Heart right ventricle (tissue), 16 donors: Measurements from ENCODE around the gene RRM1. TPM values are rescaled to one million over a fixed set of nuclear protein-coding genes. Genes with fewer than 3 reads are reported as not detected.

Experiments
- ATAC-seq, 8 donors: fragments of 200-7000 bp; cut with Tn5 transposase; one replicate each; pipeline ENCODE4 v1.9.1; 2020; ENCODE audit warnings: mild to moderate bottlenecking in 8 of 8, moderate library complexity in 8 of 8, moderate number of reproducible peaks in 1 of 8
- DNase-seq, 2 donors: peaks; one replicate each; pipeline ENCODE4 v3.0.0-alpha.2; 2020
- H3K27ac ChIP-seq, 10 donors: fragments of 200-600 bp; sonication (generic) in 2 of 10; one replicate each; pipeline versions ENCODE4 v1.5.0 to v1.8.0; 2020 to 2022; ENCODE audit warnings: mild to moderate bottlenecking in 3 of 10
- H3K27me3 ChIP-seq, 7 donors: fragments of 200-600 bp; one replicate each; pipeline ENCODE4 v1.8.0; 2021 to 2022; ENCODE audit warnings: mild to moderate bottlenecking in 2 of 7
- H3K36me3 ChIP-seq, 9 donors: fragments of 200-600 bp; sonication (generic) in 1 of 9; one replicate each; pipeline versions ENCODE4 v1.5.0 to v1.8.0; 2020 to 2022; ENCODE audit warnings: mild to moderate bottlenecking in 2 of 9
- H3K4me1 ChIP-seq, 9 donors: fragments of 200-600 bp; sonication (generic) in 1 of 9; one replicate each; pipeline versions ENCODE4 v1.5.0 to v1.8.0; 2020 to 2022; ENCODE audit warnings: mild to moderate bottlenecking in 4 of 9
- H3K4me3 ChIP-seq, 10 donors: fragments of 200-600 bp; sonication (generic) in 2 of 10; one replicate each; pipeline versions ENCODE4 v1.5.0 to v1.8.0; 2020 to 2022; ENCODE audit warnings: mild to moderate bottlenecking in 7 of 10, moderate library complexity in 2 of 10
- H3K9me3 ChIP-seq, 11 donors: fragments of 200-600 bp in 10 of 11; sonication (generic) in 2 of 11; one replicate each; pipeline versions ENCODE4 v1.5.0 to v1.8.0; 2013 to 2022; ENCODE audit warnings: mild to moderate bottlenecking in 2 of 11, control low read depth in 1 of 11, moderate library complexity in 1 of 11
- WGBS, 2 donors: extraction: QIAGEN DNeasy Blood & Tissue Kit; methylation state at CpG; one replicate each; pipeline ENCODE4 v1.1.7; 2013; ENCODE audit warnings: inconsistent platforms in 1 of 2; 5-methylcytosine and 5-hydroxymethylcytosine counted together
- intact Hi-C, 10 donors: fragments of 100-400 bp; cut with DNase I; formaldehyde crosslinking; loops; one replicate each; pipeline versions ENCODE4 v1.11.1 to v1.14.2; 2022
- polyA plus RNA-seq, 2 donors: library from polyadenylated mRNA; stranded (reverse); fragments of 200-250 nt; gene quantifications; one replicate each; pipeline ENCODE4 v1.2.3, GENCODE V29; 2013
- total RNA-seq, 10 donors: library from RNA; stranded (reverse); fragmentation: NEBNext Ultra II Directional in 3 of 10; extraction: Animal tissue kit (Norgen Biotek cat#: 25700) in 3 of 10; gene quantifications; one replicate each; pipeline versions ENCODE4 v1.2.1 to v1.2.4, GENCODE V29; 2021 to 2023
- TF ChIP-seq, protein P1 (sequence below), 9 donors: fragments of 200-600 bp; sonication (generic) in 2 of 9; IDR thresholded peaks; one replicate each; pipeline versions ENCODE4 v1.5.0 to v1.8.0; 2021 to 2022; ENCODE audit warnings: antibody characterized with exemption in 9 of 9, mild to moderate bottlenecking in 5 of 9, moderate library complexity in 1 of 9
- donor health status: Arrhythmogenic right ventricular cardiomyopathy.
- donor health status: ischemic (EF 13 %, LVEDD 7.1; RV severe dilation, severe dysfunction).
- donor health status: healthy with polysubstance abuse.
- donor health status: DM: no; HTN: yes; CAD: no.
- donor health status: DM: no; HTN: no; CAD: no.
- donor health status: ischemic (EF 25% LVEDD 6.9; RV normal size, moderate dysfunction).
- donor health status: ischemic (EF 25% LVEDD 5.7; RV mildly dilated, moderate dysfunction).
- donor health status: healthy.
- donor health status: DM: yes; HTN: yes; CAD: no.
- donor health status: Ischemic cardiomyopathy.
- donor health status: ischemic (EF 35%, LVEDD 5.7; RV mildly dilated, moderate dysfunction).
- donor health status: nonischemic (EF 11% LVEDD 7.7; RV severe dilation, severe dysfunction).
- donor health status: DM: yes; HTN: yes; CAD: no.
- donor health status: PGD.
- donor health status: ischemic (EF 29% LVEDD 5.4; RV normal size, mild dysfunction).
- donor health status: nonischemic (EF 23%, LVEDD 6.1; RV moderate dilation, normal function).

RRM1 gene
- total and polyA plus RNA-seq, 12 donors = 3.7 to 36.6 (median 27.7) TPM

DNA sequence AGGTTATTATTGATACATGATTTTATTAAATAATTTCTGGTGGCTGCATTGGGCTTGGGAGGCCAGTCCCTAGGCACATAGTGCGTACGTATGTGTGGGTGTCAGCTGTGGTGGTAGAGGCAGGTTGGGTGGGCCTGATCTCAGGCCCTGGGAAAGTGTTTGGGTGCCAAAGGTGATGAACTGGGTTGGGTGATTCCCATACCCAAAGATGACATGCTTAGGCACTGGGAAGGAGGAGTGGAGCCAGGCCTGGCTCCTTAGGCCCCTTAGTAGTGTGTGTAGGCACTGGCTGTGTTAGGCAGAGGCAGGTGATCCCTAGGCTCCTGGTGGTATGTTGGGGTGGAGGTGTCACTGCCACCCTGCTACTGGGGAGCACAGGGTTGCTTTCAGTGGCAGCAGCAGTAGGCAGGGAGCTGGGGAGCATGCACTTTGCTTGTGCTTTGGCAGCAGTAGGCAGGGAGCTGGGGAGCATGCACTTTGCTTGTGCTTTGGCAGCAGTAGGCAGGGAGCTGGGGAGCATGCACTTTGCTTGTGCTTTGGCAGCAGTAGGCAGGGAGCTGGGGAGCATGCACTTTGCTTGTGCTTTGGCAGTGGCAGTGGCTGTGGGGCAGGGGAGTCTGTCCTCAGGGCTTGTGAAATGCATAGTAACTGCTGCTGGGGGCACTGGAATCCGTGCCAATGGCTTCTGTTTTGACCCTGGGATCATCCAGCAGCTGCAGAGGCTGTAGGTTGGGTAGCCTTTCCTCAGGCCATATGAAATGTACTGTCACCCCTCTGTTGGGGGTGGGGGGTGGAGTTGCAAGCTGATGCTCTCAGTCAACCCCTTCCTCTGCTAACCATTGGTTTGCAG, 84.4 kb downstream of the RRM1 start:
- H3K27me3 ChIP-seq = no peaks in the 10 kb centered on the region
- no peaks in the 10 kb centered on the region for H3K4me1 ChIP-seq
- peaks cover 0 to 14% (median 0%) of the 10 kb centered on the region in 11 donors for H3K9me3 ChIP-seq
- WGBS, 2 donors = 64 to 65% methylated on average over 3 of the region's 3 CpGs
- intact Hi-C loops = no loop called here
- DNase-seq = no peak
- H3K27ac ChIP-seq = no peak overlapping the region
- no peaks in the 10 kb centered on the region for H3K36me3 ChIP-seq
- H3K4me3 ChIP-seq = no peak overlapping the region
- TF ChIP-seq, protein P1, sequence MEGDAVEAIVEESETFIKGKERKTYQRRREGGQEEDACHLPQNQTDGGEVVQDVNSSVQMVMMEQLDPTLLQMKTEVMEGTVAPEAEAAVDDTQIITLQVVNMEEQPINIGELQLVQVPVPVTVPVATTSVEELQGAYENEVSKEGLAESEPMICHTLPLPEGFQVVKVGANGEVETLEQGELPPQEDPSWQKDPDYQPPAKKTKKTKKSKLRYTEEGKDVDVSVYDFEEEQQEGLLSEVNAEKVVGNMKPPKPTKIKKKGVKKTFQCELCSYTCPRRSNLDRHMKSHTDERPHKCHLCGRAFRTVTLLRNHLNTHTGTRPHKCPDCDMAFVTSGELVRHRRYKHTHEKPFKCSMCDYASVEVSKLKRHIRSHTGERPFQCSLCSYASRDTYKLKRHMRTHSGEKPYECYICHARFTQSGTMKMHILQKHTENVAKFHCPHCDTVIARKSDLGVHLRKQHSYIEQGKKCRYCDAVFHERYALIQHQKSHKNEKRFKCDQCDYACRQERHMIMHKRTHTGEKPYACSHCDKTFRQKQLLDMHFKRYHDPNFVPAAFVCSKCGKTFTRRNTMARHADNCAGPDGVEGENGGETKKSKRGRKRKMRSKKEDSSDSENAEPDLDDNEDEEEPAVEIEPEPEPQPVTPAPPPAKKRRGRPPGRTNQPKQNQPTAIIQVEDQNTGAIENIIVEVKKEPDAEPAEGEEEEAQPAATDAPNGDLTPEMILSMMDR (IDR thresholded peaks at IDR 0.05) = no peak
- no peak for ATAC-seq

DNA sequence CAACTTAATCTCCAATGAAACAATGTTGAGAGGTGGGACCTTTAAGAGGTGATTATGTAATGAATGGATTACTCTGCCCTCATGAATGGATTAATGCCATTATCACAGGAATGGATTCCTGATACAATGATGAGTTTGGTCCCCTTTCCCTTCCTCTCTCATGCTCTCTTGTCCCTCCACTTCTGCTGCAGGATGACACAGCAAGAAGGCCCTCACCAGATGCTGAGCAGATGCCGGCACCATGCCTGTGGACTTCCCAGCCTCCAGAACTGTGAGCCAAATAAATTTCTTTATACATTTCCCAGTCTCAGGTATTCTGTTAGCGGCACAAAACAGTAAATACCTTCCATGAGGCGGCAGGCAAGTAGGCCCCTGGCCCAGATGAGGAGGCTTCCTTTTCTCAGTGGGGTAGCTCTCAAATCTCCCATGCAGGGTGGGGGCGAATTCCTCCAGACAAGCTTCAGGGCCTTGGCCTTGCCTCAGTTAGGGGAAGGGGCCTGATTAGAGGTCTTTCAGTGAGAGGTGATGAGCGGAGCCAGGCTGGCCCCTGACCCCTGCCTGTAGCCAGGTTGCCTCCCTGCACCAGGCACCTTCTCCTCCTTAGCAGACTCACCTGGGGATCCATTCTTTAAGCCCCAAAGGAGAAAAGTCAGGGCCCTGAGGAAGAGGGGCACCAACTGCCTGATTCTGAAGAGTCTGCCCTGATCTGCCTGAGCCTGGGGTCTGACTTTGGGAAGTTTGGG, 86.0 kb downstream of the RRM1 start:
- no peak for DNase-seq
- H3K36me3 ChIP-seq = no peaks in the 10 kb centered on the region
- no peaks in the 10 kb centered on the region for H3K27me3 ChIP-seq
- ATAC-seq = no peak
- intact Hi-C loops = loop anchor here in 2 of 10 donors (10.0 kb wide), 3 partner anchors 424 to 824 kb away; partner anchors contain the start of genes OR51E1 (in 1 of the 2) and TRIM68 (in 1 of the 2)
- H3K27ac ChIP-seq = no peak overlapping the region
- peaks cover 0 to 14% (median 0%) of the 10 kb centered on the region in 11 donors for H3K9me3 ChIP-seq
- H3K4me3 ChIP-seq = no peak overlapping the region
- WGBS, 2 donors = 95 to 97% methylated on average over 5 of the region's 5 CpGs
- H3K4me1 ChIP-seq = peaks cover 0 to 4% (median 0%) of the 10 kb centered on the region in 9 donors
- TF ChIP-seq, protein P1 (IDR thresholded peaks at IDR 0.05) = no peak

DNA sequence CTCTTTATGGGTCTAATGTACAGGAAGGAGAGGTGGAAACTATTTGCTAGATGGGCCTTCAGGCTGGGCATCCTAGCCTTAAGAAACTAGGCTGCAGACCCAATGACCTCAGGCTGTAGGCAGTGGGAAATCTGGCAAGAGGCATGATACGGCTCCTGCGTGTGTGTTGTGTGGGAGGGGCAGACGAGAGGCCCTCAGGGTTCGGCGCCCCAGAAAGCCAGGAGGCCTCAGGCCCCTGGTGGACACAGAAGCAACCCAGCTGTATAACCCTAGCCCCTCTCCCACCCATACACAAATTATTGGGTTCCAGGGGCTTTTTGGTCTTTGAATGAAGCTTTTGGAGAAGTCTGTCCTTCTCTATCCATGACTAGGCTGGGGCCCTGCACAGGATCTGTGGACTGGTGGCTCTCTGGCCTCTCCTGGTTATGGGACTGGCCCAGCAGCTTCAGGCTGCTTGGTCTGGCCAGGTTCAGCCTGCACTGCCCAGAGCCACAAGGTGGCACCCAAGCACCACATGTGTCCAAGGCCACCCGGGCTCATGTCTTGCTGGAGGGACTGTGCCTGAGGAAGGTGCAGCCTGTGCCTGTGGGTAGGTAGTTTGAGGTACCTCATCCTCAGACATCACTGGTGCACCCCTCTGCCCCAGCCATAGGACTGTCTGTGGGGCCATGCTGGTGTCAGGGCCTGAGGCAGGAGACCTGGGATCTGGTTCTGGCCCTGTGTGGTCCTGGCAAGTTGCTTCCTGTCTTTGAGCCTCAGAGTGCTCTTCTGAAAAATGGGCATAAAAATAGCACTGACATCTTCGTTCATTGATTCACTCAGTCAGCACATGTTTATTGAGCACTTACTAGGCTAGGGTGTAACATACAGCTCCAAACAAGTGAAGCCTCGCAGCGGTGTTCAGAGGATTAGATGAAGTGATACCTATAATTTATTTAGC, 87.5 kb downstream of the RRM1 start:
- ATAC-seq = peak; percentile 51 to 85 (median 70)
- Histone ChIP-seq H3K36me3 (no peaks in the 10 kb centered on the region), H3K9me3 (peaks cover 0 to 4% (median 0%) of the 10 kb centered on the region in 11 donors), H3K27ac (no peak overlapping the region), H3K4me3 (no peak overlapping the region), H3K27me3 (no peaks in the 10 kb centered on the region), H3K4me1 (peaks cover 0 to 4% (median 0%) of the 10 kb centered on the region in 9 donors)
- DNase-seq = peak; percentile 21 to 62
- intact Hi-C loops = loop anchor here in 2 of 10 donors (10.0 kb wide), 3 partner anchors 423 to 823 kb away; partner anchors contain the start of genes OR51E1 (in 1 of the 2) and TRIM68 (in 1 of the 2)
- 55 to 58% methylated on average over 9 of the region's 9 CpGs for WGBS, 2 donors
- TF ChIP-seq, protein P1 (IDR thresholded peaks at IDR 0.05) = peak; percentile 40 to 71 (median 64)
